Stimulated activated CD4-positive, alpha-beta T cell treated with anti-CD3 and anti-CD28 coated beads, TNF-alpha, amount 100 ng/mL, for 48 hours (primary cell): Measurements from ENCODE around the gene ARID1B.
"Not testable (repeated sequence)": the region's sequence is repeated elsewhere in the genome, so short reads cannot be mapped to it uniquely, and the experiment has no call there.

Source experiments
- DNase-seq, 3 donors: peaks; one replicate each; pipeline ENCODE4 v3.0.0-alpha.2; 2020; ENCODE audit warnings: low read depth in 3 of 3

Gene ARID1B

DNA sequence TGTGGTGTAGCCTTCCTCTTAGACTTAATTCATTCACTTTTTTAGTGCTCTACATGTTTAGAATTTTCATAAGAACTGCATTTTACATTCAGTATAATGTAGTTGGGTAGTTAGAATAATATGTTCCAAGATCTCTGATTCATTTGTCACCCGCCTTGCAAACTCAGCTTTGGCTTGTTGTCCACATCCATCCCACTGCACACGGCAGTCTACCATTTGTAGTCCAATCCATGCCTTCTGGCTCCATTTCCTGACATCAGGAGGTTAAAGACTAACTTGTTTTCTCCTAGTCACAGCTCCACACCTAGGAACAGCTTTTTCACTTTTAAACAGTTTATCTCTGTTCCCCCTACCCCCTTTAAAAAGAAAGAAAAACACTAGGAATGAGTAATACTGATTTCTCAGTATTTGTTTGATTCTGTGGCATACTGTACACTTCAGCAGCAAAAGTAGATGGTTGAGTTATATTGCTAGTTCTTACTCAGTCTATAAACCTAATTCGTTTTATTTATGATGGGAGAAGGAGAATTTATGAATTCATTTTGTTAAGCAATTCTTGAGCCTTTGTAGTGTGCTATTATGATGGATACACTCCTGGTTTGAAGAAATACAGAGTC is 180.9 kb downstream of the ARID1B start:
- DNase-seq: no peak

DNA sequence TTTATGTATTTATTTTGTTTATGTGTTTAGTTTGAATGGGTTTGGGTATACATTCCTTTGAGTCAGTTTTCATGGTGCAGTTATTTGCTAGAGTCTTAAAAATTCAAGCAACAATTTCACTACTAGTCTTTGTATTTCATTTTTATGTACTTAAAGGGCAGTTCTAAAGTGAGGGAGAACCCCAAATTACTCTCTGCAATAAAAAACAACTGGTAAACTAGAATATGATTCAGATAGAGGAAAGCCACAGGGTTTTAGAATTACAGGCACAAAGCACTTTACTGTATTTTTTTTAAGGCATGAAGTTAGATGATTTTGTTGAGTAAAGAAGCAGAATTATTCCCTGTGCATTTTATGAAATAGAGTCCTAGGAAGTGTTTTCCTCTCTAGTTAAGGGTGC is 183.3 kb downstream of the ARID1B start:
- DNase-seq: no peak

DNA sequence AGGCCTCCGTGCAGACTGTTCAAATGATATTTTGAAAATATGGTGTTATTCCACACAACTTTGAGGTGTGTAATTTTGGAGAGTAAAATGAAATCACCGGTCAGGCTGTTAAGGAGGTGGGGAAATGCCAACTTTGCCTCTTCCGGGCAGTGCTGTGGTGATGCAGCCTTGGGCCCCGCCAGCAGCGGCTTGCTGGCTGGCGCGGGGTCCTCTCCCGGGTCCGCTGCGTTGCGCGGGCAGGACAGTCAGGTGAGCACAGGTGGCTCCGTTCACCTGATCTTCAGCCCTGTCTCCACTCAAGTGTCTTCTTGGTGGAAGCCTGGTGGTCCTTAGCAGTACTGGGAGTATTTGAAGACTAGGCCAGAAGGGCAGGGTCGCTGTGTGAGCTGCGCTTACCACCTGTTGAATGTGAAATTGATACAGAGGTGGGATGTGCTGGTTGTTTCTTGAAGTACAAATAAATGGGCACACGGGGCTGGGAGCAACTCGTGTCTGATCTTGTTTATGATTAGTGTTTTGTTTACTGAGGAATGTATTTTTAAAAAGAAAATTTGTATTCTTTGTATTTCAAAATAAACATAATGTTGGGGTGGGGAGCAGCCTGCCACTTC is 184.2 kb downstream of the ARID1B start:
- no peak for DNase-seq

- DNase-seq: peak in 1 of 3 donors; percentile 48
Measured at GRCh38 chr6:156963712-156964700, 186.8 kb downstream of the ARID1B start.

DNA sequence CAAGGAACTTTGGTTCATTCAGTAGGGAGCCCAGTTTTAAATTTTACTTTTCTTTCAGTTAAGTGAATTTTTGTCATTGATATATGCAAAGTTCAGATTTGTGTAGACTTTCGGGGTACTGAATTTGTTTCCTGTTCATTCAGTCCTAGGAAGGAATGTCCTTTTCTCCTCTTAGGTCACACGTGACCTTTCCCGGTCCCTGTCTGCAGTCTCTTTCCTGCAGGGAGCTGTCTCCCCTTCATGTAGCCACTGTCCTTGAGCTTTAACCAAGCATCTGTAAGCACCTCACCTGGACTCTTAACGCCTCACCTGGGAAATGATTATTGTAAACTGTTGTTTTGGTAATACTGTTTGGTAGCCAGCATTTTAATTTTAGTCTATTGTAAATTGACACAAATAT is 190.7 kb downstream of the ARID1B start:
- DNase-seq: no peak

DNA sequence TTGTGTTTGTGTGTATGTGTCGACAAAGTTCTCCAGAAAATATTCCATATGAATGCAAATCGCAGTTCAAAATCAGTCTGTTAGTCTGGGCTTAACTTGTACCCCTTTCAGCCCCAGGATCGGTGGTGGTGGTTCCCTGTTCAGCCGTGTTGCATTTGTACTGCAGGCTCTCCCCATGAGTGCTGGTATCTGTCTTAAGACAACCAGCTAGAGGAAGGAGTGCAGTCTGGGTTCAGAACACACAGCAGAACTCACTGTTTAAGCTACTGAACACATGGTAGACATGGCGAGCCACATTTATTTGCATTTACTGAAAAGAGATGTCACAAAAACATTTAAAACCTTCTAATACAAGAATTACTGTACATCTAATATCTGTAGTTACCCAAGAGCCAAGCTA is 192.1 kb downstream of the ARID1B start:
- no peak for DNase-seq

DNA sequence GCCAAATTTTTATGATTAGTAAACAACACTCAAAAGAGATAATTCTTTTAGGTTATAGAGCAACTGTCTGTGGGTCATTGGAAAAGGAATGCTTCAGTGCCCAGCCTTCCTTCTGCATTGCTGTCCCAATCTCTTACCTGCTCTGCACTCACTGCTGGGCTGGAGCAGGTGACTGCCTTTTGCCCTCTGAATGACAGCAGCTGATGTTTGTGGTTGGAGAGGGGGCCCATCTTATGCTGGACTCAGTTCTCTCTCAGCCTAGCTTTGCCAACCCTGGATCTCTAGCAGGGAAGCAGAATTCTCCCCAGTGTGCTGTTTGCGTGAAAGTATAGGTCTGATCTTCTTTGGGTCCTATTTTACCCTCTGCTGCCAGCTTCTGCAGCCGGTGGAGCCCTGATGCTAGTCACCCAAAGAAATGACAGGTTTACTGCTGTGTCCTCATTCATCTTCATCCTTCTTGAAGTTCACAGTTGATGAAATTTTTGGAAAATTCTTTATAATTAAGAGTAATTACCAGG is 193.5 kb downstream of the ARID1B start:
- no peak for DNase-seq

GRCh38 chr6:156971153-156971885 is 194.1 kb downstream of the ARID1B start:
- DNase-seq: no peak

GRCh38 chr6:156972145-156972544 is 195.0 kb downstream of the ARID1B start:
- DNase-seq: no peak

- DNase-seq: no peak
Measured at GRCh38 chr6:156974830-156975261, 197.7 kb downstream of the ARID1B start.

GRCh38 chr6:156975414-156975813 is 198.2 kb downstream of the ARID1B start:
- no peak for DNase-seq

DNA sequence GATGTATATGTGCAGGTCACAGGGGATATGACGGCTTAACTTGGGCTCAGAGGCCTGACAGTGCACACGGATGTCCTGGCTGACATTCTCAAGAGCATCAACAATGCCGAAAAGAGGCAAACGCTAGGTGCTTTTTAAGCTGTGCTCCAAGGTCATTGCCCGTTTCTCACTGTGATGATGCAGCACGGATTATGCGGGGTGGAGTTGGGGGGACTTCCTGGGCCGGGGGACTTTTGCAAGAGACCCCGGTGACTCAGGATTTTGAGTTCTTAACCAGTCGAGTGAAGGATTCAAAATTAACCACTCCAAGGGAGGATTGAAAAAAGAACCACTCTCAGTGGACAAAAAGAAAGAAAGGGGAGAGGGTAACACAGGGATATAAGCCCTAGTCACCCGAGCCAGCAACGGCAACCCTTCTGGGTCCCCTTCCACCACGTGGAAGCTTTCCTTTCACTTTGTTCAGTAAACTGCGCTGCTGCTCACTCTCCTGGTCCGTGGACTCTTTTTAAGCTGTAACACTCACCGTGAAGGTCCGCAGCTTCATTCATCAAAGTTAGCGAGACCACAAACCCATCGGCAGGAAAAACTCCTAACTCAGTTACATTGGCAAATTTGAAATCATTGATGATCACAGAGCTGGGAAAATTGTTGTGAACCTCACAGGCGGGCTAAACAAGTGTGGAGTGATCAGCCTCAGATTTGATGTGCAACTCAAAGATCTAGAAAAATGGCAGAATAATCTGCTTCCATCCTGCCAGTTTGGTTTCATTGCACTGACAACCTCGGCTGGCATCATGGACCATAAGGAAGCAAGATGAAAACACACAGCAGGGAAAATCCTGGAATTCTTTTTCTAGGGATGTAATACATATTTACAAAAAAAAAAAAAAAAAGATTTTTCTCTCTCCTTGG is 199.3 kb downstream of the ARID1B start:
- DNase-seq: no peak

DNA sequence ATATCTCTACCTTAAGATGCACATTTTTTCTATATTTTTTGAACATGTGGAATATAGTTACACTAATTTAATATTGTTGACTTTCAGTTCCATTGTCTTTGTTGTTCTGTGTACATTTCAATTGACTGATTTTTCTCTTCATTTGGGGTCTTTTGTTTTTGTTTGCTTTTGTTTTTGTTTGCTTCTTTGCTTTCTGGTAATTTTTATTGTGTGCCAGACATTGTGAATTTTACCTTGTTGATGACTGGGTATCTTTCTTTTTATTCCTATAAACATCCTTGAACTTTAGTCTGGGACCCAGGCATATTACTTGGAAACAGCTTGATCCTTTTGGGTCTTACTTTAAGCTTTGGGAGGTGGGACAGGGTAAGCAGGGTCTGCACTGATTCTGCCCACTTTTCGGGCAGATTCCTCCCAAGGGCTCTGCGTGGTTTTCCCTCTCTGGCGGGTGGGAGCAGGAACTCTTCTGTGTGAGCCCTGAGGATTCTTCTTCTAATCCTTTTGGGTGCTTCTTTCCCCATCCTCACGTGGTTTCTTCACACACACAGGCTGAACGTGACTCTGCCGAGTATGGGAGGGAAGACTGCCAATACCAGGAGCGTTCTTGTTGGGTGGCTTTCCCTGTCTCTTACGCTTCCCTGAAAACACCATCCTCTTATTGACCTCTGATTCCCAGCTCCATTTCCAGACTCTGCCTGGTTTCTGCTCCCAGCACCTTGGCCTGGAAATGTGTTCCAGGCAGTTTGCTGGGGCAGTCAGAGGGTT is 200.5 kb downstream of the ARID1B start:
- no peak for DNase-seq

DNA sequence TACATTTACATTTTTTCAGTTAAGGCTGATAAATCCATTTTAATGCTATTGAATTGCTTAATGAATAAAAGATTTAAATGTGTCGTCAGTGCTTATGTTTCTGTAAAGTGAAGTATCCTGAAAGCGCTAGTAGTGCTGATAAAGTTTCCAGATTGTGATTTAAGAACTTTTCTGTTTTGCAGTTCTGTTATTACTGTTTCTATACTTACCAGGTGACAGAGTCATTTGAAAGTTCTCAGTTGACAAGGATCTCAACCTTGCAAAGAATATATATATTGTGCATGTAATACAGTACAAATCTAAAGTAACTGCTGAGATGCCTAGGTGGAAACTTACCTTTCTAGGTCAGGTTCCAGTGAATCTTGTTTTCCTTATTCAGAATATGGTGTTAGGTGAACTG is 201.8 kb downstream of the ARID1B start:
- DNase-seq: no peak

DNA sequence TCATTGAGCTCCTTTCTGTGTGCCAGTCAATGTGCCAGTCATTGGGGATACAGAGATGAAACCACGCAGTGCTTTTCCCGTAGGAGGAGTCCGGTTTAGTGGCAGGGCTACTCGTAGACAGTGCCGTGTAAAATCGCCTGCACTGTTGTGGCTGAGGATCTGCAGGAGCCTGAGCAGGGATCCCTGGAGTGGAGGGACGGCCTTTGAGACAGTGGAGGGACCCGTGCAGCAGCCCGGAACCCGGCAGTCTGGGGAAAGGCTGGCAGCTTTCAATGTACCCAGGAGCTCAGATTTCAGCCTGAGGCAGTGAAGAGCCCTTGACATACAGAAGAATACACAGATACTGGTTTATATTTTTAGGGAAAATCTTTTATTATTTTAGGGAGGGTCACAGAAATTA is 203.3 kb downstream of the ARID1B start:
- DNase-seq: no peak

- DNase-seq: no peak
Measured at GRCh38 chr6:156980948-156981347, 203.8 kb downstream of the ARID1B start.

DNA sequence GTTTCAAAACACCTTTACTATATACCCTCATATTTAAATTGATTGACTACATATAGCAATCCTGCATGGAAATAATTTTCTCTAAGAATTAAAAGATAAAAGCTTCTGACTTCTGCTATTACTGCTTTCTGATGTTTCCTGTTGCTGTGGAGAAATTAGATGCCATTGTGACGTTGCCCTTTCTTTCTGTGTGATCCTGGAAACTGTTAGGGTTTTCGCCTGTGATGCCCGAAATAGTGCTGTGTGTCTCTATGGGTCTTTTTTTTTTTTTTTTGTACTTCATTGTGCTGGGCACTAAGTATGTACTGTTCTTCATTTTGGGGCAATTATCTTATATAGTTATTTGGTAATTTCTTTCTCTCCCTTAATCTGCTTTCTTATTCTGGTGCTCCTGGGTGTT is 205.0 kb downstream of the ARID1B start:
- no peak for DNase-seq

DNA sequence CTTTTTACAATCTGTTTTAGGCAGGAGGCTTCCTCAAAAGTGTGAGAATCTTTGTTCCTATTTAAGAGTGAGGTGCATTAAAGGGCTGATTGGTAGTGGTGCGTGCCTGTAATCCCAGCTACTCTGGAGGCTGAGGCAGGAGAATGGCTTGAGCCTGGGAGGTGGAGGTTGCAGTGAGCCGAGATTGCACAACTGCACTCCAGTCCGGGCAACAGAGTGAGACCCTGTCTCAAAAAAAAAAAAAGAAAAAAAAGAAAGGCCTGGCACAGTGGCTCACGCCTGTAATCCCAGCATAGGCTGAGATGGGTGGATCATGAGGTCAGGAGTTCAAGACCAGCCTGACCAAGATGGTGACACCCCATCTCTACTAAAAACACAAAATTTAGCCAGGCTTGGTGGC is 205.7 kb downstream of the ARID1B start:
- not testable (repeated sequence) for DNase-seq

- no peak for DNase-seq
Measured at GRCh38 chr6:156984178-156984738, 207.1 kb downstream of the ARID1B start.

DNA sequence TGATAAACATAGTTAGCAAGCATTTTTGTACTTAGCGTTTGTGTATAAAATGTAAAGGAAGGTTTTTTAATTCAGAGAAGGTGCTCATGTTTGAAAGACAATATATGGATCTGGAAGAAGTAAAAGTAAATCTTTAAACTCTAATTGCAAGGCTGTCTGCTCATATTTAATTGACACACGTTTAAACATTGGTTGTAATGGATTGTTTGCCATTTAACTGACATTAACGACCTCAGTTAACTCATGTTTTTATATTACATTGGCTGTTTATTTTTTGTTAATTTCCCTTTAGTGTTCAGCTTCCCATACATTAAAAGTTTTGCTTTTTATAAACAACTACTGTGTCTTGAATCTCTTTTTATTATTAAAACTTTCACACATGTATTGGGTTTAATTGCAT is 208.1 kb downstream of the ARID1B start:
- DNase-seq: no peak
